Measurements from ENCODE around the gene COL25A1.

Gene COL25A1

DNA sequence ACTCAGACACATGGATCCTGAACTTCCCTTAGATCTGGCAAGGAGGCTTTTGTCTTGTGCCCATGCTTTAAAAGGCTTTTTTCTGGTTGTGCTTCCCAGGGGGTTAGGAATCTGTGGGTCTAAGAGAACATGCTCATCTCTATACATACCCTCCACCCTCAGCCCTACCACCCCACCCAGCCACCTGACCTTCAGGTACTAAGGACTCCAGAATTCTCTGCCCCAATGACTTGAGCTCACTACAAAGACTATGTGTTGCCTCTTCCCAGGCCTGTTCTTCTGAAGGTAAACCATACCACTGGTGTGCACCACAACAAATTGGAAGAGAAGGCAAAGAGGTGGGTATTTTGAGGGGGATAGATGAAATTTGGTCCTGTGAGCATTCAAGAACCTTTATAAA is 372.3 kb downstream of the COL25A1 start:
- H3K36me3 ChIP-seq (ENCODE audit: control insufficient read depth, insufficient read depth, low read length): no peaks in the 10 kb centered on the region
- H3K9me3 ChIP-seq (ENCODE audit: control insufficient read depth, low read length): no peaks in the 10 kb centered on the region
- no peak overlapping the region for H3K4me3 ChIP-seq (ENCODE audit: low read length)
- H3K4me1 ChIP-seq (ENCODE audit: control insufficient read depth, insufficient read depth, low read length): no peaks in the 10 kb centered on the region
- H3K9ac ChIP-seq (ENCODE audit: low read length): no peak overlapping the region
- no peaks in the 10 kb centered on the region for H3K27me3 ChIP-seq (ENCODE audit: control insufficient read depth, insufficient read depth, low read length)

GRCh38 chr4:108926781-108927180 is 375.7 kb downstream of the COL25A1 start:
- Histone ChIP-seq H3K4me3 (ENCODE audit: low read length) (no peak overlapping the region), H3K9me3 (ENCODE audit: control insufficient read depth, low read length) (no peaks in the 10 kb centered on the region), H3K36me3 (ENCODE audit: control insufficient read depth, insufficient read depth, low read length) (no peaks in the 10 kb centered on the region), H3K4me1 (ENCODE audit: control insufficient read depth, insufficient read depth, low read length) (no peaks in the 10 kb centered on the region), H3K9ac (ENCODE audit: low read length) (no peak overlapping the region), H3K27me3 (ENCODE audit: control insufficient read depth, insufficient read depth, low read length) (no peaks in the 10 kb centered on the region)

- no peaks in the 10 kb centered on the region for H3K9me3 ChIP-seq (ENCODE audit: control insufficient read depth, low read length)
- no peak overlapping the region for H3K4me3 ChIP-seq (ENCODE audit: low read length)
- H3K36me3 ChIP-seq (ENCODE audit: control insufficient read depth, insufficient read depth, low read length): no peaks in the 10 kb centered on the region
- no peaks in the 10 kb centered on the region for H3K4me1 ChIP-seq (ENCODE audit: control insufficient read depth, insufficient read depth, low read length)
- H3K27me3 ChIP-seq (ENCODE audit: control insufficient read depth, insufficient read depth, low read length): no peaks in the 10 kb centered on the region
- no peak overlapping the region for H3K9ac ChIP-seq (ENCODE audit: low read length)
Observed at GRCh38 chr4:108926061-108926460, 376.4 kb downstream of the COL25A1 start.

DNA sequence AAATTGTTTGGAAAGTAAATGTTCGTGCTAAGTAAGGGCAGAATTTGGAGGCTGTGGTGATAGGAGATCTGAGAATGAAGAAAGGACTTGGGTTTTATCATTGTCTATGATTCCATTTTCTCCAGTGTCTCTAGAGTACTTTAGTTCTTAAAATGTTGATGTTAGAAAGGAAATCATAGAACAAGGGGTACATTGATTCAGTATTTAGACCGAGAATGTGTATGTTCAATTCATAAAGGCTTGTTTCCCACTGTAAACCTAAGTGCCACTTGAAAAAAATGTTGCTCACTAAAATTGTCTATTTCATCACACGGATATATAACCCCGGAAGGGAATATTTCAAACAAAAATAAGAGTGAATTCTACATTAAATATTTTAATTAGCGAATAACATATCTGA is 380.3 kb downstream of the COL25A1 start:
- Histone ChIP-seq H3K9ac (ENCODE audit: low read length) (no peak overlapping the region), H3K36me3 (ENCODE audit: control insufficient read depth, insufficient read depth, low read length) (no peaks in the 10 kb centered on the region), H3K4me3 (ENCODE audit: low read length) (no peak overlapping the region), H3K4me1 (ENCODE audit: control insufficient read depth, insufficient read depth, low read length) (no peaks in the 10 kb centered on the region), H3K27me3 (ENCODE audit: control insufficient read depth, insufficient read depth, low read length) (no peaks in the 10 kb centered on the region), H3K9me3 (ENCODE audit: control insufficient read depth, low read length) (no peaks in the 10 kb centered on the region)

- no peak overlapping the region for H3K9ac ChIP-seq (ENCODE audit: low read length)
- H3K4me3 ChIP-seq (ENCODE audit: low read length): no peak overlapping the region
- H3K4me1 ChIP-seq (ENCODE audit: control insufficient read depth, insufficient read depth, low read length): no peaks in the 10 kb centered on the region
- no peaks in the 10 kb centered on the region for H3K9me3 ChIP-seq (ENCODE audit: control insufficient read depth, low read length)
- no peaks in the 10 kb centered on the region for H3K36me3 ChIP-seq (ENCODE audit: control insufficient read depth, insufficient read depth, low read length)
- H3K27me3 ChIP-seq (ENCODE audit: control insufficient read depth, insufficient read depth, low read length): no peaks in the 10 kb centered on the region
Observed at GRCh38 chr4:108920395-108921087, 381.9 kb downstream of the COL25A1 start.

- no peaks in the 10 kb centered on the region for H3K27me3 ChIP-seq (ENCODE audit: control insufficient read depth, insufficient read depth, low read length)
- no peaks in the 10 kb centered on the region for H3K36me3 ChIP-seq (ENCODE audit: control insufficient read depth, insufficient read depth, low read length)
- no peaks in the 10 kb centered on the region for H3K4me1 ChIP-seq (ENCODE audit: control insufficient read depth, insufficient read depth, low read length)
- H3K9ac ChIP-seq (ENCODE audit: low read length): no peak overlapping the region
- no peaks in the 10 kb centered on the region for H3K9me3 ChIP-seq (ENCODE audit: control insufficient read depth, low read length)
- H3K4me3 ChIP-seq (ENCODE audit: low read length): no peak overlapping the region
Observed at GRCh38 chr4:108919226-108919893, 383.1 kb downstream of the COL25A1 start.

GRCh38 chr4:108917255-108917654 is 385.2 kb downstream of the COL25A1 start:
- H3K9me3 ChIP-seq (ENCODE audit: control insufficient read depth, low read length): no peaks in the 10 kb centered on the region
- H3K27me3 ChIP-seq (ENCODE audit: control insufficient read depth, insufficient read depth, low read length): no peaks in the 10 kb centered on the region
- no peaks in the 10 kb centered on the region for H3K4me1 ChIP-seq (ENCODE audit: control insufficient read depth, insufficient read depth, low read length)
- H3K4me3 ChIP-seq (ENCODE audit: low read length): no peak overlapping the region
- no peak overlapping the region for H3K9ac ChIP-seq (ENCODE audit: low read length)
- H3K36me3 ChIP-seq (ENCODE audit: control insufficient read depth, insufficient read depth, low read length): no peaks in the 10 kb centered on the region

GRCh38 chr4:108916638-108917037 is 385.8 kb downstream of the COL25A1 start:
- no peaks in the 10 kb centered on the region for H3K4me1 ChIP-seq (ENCODE audit: control insufficient read depth, insufficient read depth, low read length)
- H3K9me3 ChIP-seq (ENCODE audit: control insufficient read depth, low read length): no peaks in the 10 kb centered on the region
- H3K4me3 ChIP-seq (ENCODE audit: low read length): no peak overlapping the region
- no peak overlapping the region for H3K9ac ChIP-seq (ENCODE audit: low read length)
- H3K27me3 ChIP-seq (ENCODE audit: control insufficient read depth, insufficient read depth, low read length): no peaks in the 10 kb centered on the region
- H3K36me3 ChIP-seq (ENCODE audit: control insufficient read depth, insufficient read depth, low read length): no peaks in the 10 kb centered on the region

DNA sequence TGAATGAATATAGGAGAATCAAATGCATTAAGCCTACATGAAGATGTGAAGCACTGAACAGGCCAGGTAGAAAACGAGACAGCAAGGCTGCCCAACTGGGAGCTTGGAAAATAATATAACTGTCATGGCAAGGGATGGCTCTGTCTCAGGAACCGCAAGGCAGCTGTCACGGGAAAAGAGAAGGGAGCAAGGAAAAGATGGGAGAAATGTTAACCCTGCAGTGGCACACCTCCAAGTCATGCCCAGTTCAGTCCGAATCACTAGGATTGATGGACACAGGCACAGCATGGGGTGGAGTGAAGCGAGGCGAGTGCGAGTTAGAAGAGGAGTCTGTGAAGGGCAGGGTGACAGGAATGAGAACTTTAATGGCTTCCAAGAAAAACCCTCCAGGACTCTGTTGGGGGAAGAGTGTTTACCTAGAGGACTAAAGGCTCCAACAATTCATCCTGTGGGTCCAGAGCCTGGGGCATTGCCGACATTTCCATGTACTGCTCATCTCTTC is 395.5 kb downstream of the COL25A1 start:
- no peak overlapping the region for H3K4me3 ChIP-seq (ENCODE audit: low read length)
- H3K9me3 ChIP-seq (ENCODE audit: control insufficient read depth, low read length): no peaks in the 10 kb centered on the region
- no peaks in the 10 kb centered on the region for H3K4me1 ChIP-seq (ENCODE audit: control insufficient read depth, insufficient read depth, low read length)
- H3K9ac ChIP-seq (ENCODE audit: low read length): no peak overlapping the region
- no peaks in the 10 kb centered on the region for H3K36me3 ChIP-seq (ENCODE audit: control insufficient read depth, insufficient read depth, low read length)
- H3K27me3 ChIP-seq (ENCODE audit: control insufficient read depth, insufficient read depth, low read length): no peaks in the 10 kb centered on the region

- H3K4me1 ChIP-seq (ENCODE audit: control insufficient read depth, insufficient read depth, low read length): no peaks in the 10 kb centered on the region
- H3K36me3 ChIP-seq (ENCODE audit: control insufficient read depth, insufficient read depth, low read length): no peaks in the 10 kb centered on the region
- no peaks in the 10 kb centered on the region for H3K9me3 ChIP-seq (ENCODE audit: control insufficient read depth, low read length)
- H3K4me3 ChIP-seq (ENCODE audit: low read length): no peak overlapping the region
- no peaks in the 10 kb centered on the region for H3K27me3 ChIP-seq (ENCODE audit: control insufficient read depth, insufficient read depth, low read length)
- H3K9ac ChIP-seq (ENCODE audit: low read length): no peak overlapping the region
Observed at GRCh38 chr4:108906006-108906405, 396.5 kb downstream of the COL25A1 start.

DNA sequence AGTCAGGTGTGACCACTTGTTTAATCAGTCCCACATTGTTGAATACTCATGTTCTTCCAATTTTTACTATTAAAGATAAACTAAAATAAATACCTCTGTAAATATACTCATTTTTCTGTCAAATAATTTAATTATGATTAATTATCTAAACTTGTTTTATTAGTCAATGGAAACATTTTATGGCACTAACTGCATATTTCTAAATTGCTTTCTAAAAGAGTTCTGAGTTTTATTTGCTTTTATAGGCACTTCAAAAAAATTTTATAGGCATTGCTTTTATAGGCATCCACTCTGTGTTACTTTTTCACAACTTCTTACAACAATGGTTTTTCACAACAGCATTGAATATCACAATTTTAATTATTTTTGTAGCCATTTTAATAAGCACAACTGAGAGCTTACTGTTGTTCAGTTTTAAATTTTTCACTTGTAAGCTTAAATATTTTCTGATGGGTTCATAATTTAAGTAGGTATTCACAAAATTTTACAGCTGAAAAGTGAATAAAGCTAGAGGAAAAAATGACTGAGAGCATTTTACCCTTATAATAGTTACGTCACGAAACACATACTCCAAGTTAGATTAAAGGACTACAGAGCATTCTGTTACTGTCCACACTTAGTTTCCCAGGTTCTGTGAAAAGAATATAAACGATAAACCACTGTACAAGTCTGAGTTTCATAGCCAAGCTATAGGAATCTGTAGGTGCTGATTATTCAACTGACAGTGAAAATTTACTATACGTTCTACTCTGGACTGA is 398.8 kb downstream of the COL25A1 start:
- Histone ChIP-seq H3K4me3 (ENCODE audit: low read length) (no peak overlapping the region), H3K9me3 (ENCODE audit: control insufficient read depth, low read length) (no peaks in the 10 kb centered on the region), H3K36me3 (ENCODE audit: control insufficient read depth, insufficient read depth, low read length) (no peaks in the 10 kb centered on the region), H3K27me3 (ENCODE audit: control insufficient read depth, insufficient read depth, low read length) (no peaks in the 10 kb centered on the region), H3K9ac (ENCODE audit: low read length) (no peak overlapping the region), H3K4me1 (ENCODE audit: control insufficient read depth, insufficient read depth, low read length) (no peaks in the 10 kb centered on the region)

- H3K36me3 ChIP-seq (ENCODE audit: control insufficient read depth, insufficient read depth, low read length): no peaks in the 10 kb centered on the region
- H3K9me3 ChIP-seq (ENCODE audit: control insufficient read depth, low read length): no peaks in the 10 kb centered on the region
- no peaks in the 10 kb centered on the region for H3K27me3 ChIP-seq (ENCODE audit: control insufficient read depth, insufficient read depth, low read length)
- H3K9ac ChIP-seq (ENCODE audit: low read length): no peak overlapping the region
- H3K4me3 ChIP-seq (ENCODE audit: low read length): no peak overlapping the region
- H3K4me1 ChIP-seq (ENCODE audit: control insufficient read depth, insufficient read depth, low read length): no peaks in the 10 kb centered on the region
Observed at GRCh38 chr4:108902769-108903168, 399.7 kb downstream of the COL25A1 start.

Measured in mucosa of stomach (tissue), 1 donor.